HG03060 (cell line): Measurements from ENCODE around the gene CYB561.

Experiments
- ATAC-seq: cut with Tn5 transposase; IDR thresholded peaks from one replicate; pipeline ENCODE4 v1.9.1; 2021; ENCODE audit warnings: low read depth, moderate number of reproducible peaks; ENCODE audit not compliant: unreplicated experiment

The CYB561 gene, protein sequence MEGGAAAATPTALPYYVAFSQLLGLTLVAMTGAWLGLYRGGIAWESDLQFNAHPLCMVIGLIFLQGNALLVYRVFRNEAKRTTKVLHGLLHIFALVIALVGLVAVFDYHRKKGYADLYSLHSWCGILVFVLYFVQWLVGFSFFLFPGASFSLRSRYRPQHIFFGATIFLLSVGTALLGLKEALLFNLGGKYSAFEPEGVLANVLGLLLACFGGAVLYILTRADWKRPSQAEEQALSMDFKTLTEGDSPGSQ

DNA sequence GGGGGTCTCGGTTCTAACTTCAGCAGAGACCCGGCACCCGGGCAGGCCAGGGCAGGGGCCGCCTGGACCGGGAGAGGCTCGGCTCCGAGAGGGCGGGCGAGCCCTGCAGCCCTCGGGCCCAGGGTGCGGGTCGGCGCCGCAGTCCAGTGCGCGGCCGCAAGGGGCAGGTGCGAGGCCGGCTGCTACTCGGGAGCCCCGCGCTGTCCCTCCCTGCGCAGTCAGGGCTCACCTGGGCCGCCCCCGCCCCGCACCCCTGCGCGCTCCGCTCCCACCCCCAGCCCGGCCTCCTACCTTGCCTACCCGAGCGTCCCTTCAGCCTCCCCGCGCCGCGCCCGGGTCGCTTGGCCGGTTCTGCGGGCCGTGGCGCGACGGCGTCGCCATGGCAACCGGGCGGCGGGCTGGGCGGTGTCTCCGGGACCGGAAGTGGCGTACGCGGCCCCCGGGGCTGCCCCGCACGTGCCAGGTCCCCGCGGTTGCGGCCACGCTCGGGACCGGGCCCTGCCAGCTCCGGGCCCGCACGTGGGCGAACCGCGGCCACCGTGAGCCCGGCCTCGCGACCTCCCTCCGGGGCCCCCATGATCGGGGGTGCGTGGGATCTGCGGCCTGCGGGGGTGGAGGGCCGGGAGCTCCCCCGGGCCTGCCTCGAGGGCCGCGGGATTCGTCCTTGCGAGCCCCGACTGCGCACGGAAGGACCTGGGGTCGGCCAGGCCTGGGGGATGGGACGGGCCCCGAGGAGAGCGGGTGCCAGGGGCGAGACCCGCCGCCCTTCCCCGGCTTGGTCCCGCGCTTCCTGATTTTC is at the start of gene CYB561:
CYB561 (minus strand) TSS at position 353 of the 799 bp plus-strand sequence. CDS start 8,759 bp downstream, outside the sequence.
- ATAC-seq: no peak

DNA sequence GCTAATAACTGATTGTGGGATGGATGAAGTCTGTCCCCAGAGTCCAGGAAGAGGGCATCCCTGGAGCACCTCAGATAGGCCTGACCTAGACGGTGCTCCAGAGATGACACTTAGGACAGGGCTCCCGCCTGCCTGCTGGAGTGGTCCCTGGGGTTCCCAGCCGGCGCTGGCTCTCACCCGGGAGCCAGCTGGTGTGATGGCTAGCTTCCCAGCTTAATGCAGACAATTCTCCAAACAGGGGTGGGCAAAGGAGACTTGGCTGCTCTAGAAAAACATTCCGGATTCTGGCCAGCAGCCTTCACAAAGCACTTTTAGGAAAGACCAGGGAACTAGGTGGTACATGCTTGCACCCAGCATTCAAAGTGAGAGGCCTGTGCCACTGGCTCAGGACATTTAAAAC is 49.4 kb upstream of the CYB561 start:
- no peak for ATAC-seq

DNA sequence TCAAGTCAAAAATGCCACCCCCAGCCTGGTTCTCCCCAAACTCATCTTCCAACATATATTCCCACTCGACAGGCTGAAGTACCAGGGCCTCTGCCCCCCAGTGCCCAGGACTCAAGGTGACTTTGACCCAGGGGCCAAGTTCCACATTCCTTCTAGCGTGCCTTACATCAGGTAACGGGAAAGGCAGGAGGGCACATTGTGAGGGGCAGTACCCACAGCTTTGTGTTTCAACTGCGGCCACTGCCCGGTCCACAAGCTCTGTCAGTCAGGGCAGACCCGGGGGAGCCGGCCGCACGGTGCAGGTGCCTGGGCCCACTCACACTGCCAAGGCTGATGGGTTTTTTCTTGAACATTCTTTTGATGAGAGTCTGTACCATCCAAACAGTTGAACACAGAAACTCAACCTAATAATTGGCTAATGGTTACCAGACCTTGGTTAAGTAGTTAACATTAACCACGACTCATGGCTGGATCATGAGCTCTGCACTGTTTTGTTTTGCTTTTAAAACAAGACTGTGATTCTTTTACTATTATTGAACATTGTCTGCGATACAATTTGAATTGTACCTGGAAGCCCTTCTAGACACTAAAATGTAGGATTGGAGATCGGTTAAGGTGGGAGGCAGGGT is 48.3 kb upstream of the CYB561 start:
- no peak for ATAC-seq

DNA sequence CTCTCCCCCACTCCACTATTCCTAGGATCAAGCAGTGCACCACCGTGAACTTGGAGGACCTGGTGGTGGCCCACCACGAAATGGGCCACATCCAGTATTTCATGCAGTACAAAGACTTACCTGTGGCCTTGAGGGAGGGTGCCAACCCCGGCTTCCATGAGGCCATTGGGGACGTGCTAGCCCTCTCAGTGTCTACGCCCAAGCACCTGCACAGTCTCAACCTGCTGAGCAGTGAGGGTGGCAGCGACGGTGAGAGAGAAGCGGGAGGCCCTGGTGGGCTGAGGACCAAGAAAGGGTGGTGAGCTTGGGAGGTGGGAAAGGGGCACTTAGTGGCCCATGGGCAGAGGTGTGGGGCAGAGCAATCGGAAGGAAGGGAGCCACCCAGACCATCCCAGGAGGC is 47.3 kb upstream of the CYB561 start:
- ATAC-seq: no peak

DNA sequence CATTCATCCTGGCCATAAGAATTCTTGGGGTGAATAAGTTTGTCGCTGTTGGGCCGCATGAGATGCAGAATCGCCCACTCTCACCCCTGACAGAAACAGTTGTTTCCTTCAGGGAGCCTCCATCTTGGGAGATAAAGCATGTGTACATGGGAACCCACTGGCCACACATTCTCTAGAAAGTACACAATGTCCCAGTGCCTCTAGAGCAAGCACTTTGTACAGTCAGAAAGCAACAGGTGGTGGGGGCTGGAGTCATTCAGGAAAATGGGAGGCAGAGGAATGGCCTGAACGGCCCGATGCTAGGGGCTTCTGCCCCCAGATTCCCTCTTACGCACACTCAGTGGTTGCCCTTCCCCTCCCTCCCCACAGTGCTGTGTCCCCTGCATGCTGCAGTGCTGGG is 46.8 kb upstream of the CYB561 start:
- no peak for ATAC-seq

DNA sequence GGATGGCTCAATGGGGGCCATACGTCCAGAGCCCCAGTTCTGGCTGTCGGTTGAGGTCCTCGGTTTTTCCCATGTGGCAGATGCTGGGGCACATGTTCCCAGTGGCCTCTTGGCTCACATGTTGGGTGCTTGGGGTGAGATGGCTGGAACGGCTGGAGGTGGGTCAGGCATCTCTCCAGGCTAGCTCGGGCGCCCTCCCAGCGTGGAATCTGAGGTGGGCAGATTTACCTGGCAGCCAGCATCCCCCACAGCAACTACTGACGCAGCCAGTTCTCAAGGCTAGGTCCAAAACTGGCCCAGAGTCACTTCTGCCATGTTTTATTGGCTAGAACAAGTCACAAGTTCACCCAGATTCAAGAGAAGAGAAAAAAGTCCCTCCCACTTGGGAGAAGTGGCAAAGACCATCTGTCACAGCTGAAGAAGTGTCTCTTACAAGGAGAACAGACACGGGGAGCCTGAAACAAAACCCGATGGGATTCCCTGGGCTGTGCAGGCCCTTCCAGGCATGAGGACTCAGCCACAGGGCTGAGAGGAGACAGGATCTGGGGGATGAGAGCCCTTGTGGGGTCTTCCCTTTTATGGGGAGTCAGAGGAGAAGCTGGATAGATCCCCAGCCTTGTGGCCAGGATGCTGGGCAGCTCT is 46.0 kb upstream of the CYB561 start:
- no peak for ATAC-seq

DNA sequence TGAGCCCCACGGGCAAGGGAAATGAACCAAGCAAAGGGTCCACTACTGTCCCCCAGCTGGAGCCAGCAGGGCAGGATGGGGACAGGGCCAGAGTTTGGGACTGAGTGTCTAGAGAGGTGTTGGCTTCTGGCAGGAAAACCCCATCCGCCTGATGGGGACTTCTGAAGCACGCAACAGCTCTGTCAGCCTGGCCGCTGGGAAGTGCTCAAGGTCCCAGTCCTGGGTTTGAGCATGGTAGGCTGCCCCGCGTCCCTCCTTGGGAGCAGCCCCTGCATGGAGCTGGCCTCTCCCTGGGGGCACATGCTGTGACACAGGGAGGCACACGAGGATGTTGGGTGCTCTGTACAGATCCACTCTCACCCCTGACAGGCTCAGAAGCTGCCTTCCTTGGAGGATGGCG is 45.3 kb upstream of the CYB561 start:
- no peak for ATAC-seq

DNA sequence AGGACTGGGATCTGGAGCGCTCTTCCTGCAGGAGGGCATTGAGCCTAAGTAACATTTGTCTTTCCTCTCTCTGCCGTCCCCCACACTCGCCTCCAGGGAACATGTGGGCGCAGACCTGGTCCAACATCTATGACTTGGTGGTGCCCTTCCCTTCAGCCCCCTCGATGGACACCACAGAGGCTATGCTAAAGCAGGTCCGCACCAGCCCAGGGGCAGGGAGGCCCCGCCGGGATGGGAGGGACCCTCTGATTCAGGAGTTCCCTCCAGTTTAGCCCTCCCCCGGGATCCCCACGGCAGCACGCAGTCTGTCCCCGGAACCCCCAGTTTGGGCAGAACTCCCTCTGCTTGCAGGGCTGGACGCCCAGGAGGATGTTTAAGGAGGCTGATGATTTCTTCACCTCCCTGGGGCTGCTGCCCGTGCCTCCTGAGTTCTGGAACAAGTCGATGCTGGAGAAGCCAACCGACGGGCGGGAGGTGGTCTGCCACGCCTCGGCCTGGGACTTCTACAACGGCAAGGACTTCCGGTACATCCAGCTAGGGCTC is 44.8 kb upstream of the CYB561 start:
- ATAC-seq: no peak

DNA sequence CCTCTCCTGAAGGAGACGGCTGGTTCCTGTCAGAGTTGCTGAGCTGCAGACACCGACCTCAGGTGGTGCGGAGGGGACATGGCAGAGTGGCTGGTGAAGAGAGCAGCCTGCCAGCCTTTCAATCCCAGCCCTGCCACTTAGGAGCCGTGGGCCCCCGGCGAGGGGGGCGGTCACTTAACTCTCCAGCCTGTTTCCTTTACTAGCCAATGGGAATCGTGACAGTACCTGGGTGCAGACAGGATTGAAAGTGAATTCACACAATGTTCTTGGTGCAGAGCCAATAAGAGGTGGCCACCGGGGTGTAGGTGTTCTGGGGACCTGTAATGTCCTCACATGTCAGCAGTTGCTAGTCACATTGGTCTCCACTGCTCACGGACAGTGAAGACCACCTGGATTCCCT is 44.2 kb upstream of the CYB561 start:
- no peak for ATAC-seq

DNA sequence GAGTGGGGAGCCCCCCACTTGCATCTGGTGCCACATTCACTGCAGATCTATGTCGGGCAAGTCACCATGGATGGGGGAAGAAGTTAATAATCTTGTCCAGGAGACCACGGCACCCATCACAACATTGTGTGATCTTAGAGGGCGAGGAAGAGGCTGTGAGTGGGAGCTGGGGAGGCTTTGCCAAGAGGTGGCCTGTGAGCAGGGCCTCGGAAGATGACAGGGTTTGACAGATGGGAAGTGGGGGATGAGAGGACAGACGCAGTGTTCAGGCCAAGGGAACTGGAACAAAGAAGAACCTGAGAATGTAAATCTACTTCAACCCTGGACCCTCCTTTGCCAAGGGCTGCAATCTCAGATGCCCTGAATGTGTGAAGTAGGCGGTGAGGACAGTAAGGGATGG is 43.2 kb upstream of the CYB561 start:
- ATAC-seq: no peak

DNA sequence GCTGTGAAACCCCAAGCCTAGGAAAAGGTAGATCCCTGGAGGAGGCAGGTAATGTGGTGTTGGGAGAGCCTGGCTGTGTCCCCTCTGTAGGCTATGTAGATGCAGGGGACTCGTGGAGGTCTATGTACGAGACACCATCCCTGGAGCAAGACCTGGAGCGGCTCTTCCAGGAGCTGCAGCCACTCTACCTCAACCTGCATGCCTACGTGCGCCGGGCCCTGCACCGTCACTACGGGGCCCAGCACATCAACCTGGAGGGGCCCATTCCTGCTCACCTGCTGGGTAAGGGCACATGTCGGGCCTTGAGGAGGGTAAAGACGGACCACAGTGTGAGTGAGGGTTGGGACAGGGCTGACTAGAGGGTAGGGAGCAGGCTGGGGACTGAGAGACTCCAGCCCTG is 42.7 kb upstream of the CYB561 start:
- ATAC-seq: no peak

DNA sequence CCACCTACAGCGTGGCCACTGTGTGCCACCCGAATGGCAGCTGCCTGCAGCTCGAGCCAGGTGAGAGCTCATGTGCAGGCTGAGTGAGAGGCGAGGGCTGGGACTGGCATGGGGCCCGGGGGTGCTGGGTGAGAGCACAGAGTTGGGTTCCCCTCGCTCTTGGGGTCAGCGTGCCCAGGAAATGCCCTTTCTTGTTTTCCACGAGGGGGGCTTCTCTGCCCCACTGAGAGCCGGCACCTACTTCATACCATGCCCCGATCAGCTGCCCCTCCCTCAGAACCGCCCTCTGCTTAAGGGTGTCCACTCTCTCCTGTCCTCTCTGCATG is 40.9 kb upstream of the CYB561 start:
- no peak for ATAC-seq

DNA sequence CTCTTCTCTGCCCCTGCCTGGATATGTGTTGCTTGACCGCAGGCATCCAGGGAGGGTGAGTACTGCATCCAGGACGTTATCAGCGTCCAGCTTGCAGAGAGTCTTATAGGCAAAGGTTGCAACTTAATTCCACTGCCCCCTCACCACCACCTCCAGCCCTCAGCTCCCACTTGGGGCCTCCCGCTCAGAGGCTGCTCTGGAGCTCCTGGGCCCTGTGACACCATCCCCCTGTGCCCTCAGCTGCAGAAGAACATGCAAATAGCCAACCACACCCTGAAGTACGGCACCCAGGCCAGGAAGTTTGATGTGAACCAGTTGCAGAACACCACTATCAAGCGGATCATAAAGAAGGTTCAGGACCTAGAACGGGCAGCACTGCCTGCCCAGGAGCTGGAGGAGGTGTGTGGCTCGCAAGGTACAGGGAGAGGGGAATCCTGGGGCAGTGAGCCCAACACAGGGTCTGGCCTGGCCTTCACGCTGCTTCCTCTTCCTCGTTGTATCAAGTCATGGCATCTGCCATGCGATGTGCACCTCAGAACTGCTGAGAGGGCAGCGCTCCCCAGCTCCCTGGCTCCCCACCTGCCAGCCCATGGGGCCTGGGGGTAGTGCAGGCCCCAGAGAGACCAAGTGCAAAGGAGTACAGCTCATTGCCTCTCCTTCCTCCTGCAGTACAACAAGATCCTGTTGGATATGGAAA is 40.4 kb upstream of the CYB561 start:
- ATAC-seq: no peak

DNA sequence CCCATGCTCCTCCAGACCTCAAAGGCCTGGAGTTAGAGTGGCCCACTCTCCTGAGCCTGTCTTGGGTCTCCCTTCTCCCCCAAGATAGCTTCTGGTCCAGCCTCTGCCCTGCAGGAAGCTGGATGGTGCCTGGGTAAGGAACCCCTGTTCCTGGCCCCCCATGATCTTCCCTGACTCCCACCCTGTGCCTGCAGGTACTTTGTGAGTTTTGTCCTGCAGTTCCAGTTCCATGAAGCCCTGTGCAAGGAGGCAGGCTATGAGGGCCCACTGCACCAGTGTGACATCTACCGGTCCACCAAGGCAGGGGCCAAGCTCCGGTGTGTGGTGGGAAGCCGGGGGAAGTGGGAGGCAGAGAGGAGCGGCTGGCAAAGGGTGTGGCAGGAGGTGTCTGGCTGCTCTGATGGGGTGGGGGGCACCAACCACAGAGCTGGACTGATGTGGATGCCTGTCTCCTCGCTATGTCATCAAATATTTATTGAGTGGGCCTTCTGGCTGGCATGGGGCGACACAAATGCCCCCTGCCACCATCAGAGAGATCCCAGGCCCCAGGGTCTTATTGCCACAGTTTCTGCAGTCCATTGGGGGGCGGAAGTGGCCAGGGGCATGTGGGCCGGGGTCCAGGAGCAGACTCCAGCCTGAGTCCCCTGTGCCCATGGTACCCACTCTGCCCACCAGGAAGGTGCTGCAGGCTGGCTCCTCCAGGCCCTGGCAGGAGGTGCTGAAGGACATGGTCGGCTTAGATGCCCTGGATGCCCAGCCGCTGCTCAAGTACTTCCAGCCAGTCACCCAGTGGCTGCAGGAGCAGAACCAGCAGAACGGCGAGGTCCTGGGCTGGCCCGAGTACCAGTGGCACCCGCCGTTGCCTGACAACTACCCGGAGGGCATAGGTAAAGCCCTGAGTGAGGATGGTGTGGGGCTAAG is 37.8 kb upstream of the CYB561 start:
- no peak for ATAC-seq

DNA sequence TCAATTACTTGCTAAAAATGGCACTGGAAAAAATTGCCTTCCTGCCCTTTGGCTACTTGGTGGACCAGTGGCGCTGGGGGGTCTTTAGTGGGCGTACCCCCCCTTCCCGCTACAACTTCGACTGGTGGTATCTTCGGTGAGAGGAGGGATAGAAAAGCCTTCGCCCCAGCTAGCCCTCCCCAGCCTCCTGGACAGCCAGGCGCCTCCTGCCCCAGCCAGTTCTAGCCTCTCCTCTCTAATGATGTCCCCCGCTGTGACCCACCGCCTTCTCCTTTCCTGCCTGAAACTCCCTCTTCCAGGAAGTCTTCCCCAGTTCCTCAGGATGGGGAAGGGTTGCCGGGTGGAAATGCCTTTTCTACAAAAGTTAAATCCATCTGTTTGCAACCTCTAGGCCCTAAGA is 36.9 kb upstream of the CYB561 start:
- ATAC-seq: no peak

DNA sequence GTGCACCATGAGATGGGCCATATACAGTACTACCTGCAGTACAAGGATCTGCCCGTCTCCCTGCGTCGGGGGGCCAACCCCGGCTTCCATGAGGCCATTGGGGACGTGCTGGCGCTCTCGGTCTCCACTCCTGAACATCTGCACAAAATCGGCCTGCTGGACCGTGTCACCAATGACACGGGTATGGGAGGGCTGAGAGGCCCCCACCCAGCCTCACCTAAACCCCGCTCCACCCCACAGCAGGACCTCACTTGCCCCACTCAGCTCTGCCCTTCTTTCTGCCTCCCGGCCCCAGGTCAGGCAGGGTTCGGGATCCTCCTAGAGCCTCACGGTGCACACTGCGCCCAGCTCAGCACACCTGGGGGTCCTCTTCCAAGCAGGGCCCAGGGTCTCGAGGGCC is 36.4 kb upstream of the CYB561 start:
- ATAC-seq: no peak

DNA sequence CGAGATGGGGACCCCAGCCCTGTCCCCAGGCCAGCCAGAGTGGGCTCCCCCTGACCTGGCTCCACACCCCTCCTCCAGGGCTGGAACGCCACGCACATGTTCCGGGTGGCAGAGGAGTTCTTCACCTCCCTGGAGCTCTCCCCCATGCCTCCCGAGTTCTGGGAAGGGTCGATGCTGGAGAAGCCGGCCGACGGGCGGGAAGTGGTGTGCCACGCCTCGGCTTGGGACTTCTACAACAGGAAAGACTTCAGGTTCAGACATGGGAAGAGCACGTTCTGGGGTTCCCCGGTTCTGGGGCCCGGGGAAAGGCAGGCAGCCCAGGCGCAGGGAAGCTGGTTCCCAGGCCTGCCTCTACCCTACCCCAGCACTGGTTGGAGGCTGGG is 35.4 kb upstream of the CYB561 start:
- no peak for ATAC-seq

DNA sequence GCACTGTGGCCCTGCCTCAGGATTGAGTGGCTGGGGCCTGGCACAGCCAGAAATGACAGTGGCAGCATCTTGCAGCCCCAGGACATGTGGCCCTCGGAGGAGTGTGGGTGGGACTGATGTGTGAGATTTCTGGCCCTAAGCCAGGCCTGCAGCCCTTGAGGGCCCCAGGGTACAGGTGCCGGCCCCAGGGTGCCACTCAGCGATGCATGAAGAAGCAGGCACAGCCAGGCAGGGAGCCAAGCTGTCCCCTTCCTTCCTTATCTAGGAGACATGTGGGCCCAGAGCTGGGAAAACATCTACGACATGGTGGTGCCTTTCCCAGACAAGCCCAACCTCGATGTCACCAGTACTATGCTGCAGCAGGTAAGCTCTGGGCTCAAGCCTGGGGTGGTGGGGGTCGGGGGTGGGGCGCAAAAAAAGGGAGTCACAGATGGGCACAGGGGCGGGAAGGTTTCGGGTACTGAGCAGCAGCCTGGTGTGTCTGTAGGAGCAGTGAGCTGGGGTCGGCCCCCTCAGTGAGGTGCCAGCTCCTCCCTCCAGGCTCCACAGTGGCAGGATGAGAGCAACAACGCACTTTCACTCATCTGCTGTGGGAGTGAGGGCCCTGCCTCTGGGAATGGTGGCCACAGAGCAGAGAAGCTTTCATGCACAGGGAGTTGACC is 34.9 kb upstream of the CYB561 start:
- ATAC-seq: no peak

DNA sequence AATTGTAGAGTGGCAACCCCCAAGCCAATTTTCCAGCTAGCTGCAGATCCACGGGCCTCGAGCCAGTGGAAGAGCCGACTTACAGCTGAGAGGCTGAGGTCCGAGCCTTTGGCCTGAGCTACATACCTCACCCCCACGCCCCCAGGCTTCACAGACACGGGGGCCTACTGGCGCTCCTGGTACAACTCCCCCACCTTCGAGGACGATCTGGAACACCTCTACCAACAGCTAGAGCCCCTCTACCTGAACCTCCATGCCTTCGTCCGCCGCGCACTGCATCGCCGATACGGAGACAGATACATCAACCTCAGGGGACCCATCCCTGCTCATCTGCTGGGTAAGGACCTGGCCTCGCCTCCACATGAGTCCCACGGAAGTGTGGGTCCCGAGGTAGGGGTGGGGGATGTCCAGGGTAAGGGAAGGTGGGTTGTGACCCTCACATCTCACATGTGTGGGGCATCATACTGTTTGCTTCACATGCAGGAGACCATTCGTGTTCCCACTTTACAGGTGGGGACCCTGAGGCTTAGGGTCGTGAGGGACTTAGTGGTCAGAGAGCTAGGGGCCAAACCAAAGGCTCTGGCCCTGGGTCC is 34.2 kb upstream of the CYB561 start:
- ATAC-seq: no peak
